HG03558 (cell line): ENCODE results near the gene TRAF1.

Experiments used
- ATAC-seq: cut with Tn5 transposase; IDR thresholded peaks from one replicate; pipeline ENCODE4 v1.9.1; 2021; ENCODE audit warnings: moderate number of reproducible peaks; ENCODE audit not compliant: unreplicated experiment; ENCODE audit errors: extremely low read depth

Gene TRAF1

GRCh38 chr9:120942186-120943001 is 15.8 kb upstream of the TRAF1 start:
- ATAC-seq: no peak

GRCh38 chr9:120941046-120941770 is 14.6 kb upstream of the TRAF1 start:
- ATAC-seq: no peak

- ATAC-seq: no peak
Measured at GRCh38 chr9:120940573-120940972, 14.0 kb upstream of the TRAF1 start.

GRCh38 chr9:120938851-120939250 is 12.3 kb upstream of the TRAF1 start:
- ATAC-seq: no peak

GRCh38 chr9:120937596-120937995 is 11.0 kb upstream of the TRAF1 start:
- ATAC-seq: no peak

- ATAC-seq: no peak
Measured at GRCh38 chr9:120937127-120937526, 10.5 kb upstream of the TRAF1 start.

- ATAC-seq: no peak
Measured at GRCh38 chr9:120936764-120937122, 10.1 kb upstream of the TRAF1 start.

- ATAC-seq: no peak
Measured at GRCh38 chr9:120936011-120936763, 9.6 kb upstream of the TRAF1 start.

GRCh38 chr9:120935383-120935857 is 8.8 kb upstream of the TRAF1 start:
- ATAC-seq: no peak

- no peak for ATAC-seq
Measured at GRCh38 chr9:120934281-120934680, 7.7 kb upstream of the TRAF1 start.

GRCh38 chr9:120933310-120934055 is 6.9 kb upstream of the TRAF1 start:
- ATAC-seq: no peak

GRCh38 chr9:120932086-120932823 is 5.7 kb upstream of the TRAF1 start:
- ATAC-seq: no peak

- ATAC-seq: peak; percentile 35
Measured at GRCh38 chr9:120931231-120932085, 4.9 kb upstream of the TRAF1 start.

GRCh38 chr9:120929229-120929791 is 2.7 kb upstream of the TRAF1 start:
- ATAC-seq: no peak

- no peak for ATAC-seq
Measured at GRCh38 chr9:120928483-120929228, 2.1 kb upstream of the TRAF1 start.

- ATAC-seq: no peak
Measured at GRCh38 chr9:120928015-120928482, 1.5 kb upstream of the TRAF1 start.

- no peak for ATAC-seq
Measured at GRCh38 chr9:120927269-120928014, 846 bp upstream of the TRAF1 start.
